Astrocyte (in vitro differentiated cells and primary cell): ENCODE measurements around the gene SYDE1.

ENCODE experiments used
- EZH2 ChIP-seq: IDR thresholded peaks from 2 replicates; pipeline ENCODE4 v1.6.1; 2012; ENCODE audit warnings: mild to moderate bottlenecking, low read length, inconsistent platforms; ENCODE audit not compliant: insufficient read depth
- TF ChIP-seq, protein P1 (sequence below): IDR thresholded peaks from 2 replicates; pipeline ENCODE4 v1.5.1; 2011; ENCODE audit warnings: low read depth, mild to moderate bottlenecking, inconsistent platforms, low read length, moderate library complexity; ENCODE audit not compliant: insufficient read depth

DNA sequence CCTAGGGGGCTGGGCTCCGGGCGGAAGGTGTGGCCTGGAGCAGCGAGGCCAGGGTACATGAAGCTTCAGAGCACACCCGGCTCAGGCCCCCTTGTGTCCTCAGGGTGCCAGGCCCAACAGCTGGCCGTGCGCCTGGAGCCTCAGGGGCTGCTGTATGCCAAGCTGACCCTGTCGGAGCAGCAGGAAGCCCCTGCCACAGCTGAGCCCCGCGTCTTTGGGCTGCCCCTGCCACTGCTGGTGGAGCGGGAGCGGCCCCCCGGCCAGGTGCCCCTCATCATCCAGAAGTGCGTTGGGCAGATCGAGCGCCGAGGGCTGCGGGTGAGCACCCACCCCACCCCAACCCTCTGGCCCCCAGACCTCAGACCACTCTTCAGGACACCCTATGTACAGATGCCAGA, 3.2 kb downstream of the SYDE1 start:
- TF ChIP-seq EZH2 = no peak
- TF ChIP-seq, protein P1, sequence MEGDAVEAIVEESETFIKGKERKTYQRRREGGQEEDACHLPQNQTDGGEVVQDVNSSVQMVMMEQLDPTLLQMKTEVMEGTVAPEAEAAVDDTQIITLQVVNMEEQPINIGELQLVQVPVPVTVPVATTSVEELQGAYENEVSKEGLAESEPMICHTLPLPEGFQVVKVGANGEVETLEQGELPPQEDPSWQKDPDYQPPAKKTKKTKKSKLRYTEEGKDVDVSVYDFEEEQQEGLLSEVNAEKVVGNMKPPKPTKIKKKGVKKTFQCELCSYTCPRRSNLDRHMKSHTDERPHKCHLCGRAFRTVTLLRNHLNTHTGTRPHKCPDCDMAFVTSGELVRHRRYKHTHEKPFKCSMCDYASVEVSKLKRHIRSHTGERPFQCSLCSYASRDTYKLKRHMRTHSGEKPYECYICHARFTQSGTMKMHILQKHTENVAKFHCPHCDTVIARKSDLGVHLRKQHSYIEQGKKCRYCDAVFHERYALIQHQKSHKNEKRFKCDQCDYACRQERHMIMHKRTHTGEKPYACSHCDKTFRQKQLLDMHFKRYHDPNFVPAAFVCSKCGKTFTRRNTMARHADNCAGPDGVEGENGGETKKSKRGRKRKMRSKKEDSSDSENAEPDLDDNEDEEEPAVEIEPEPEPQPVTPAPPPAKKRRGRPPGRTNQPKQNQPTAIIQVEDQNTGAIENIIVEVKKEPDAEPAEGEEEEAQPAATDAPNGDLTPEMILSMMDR = no peak
